ENCODE results near the gene TUFM. TPM values are rescaled to one million over a fixed set of nuclear protein-coding genes. Genes with fewer than 3 reads are reported as not detected.
"Not testable (repeated sequence)": the region's sequence is repeated elsewhere in the genome, so short reads cannot be mapped to it uniquely, and the experiment has no call there.

TUFM gene
- 100 to 1,000 TPM; 224 to 241 TPM for total RNA-seq

GRCh38 chr16:28846080-28846932 is at the start of gene TUFM:
TUFM (minus strand) TSS chr16:28846348; CDS start chr16:28846269, 79 bp downstream.
- intact Hi-C loops (cut with DNase I, micrococcal nuclease): loop anchor here (1.0 to 5.0 kb wide), 12 partner anchors 17 to 961 kb away; partner anchors contain the start of genes NFATC2IP (in 2 of the 2), SH2B1 (in 2 of the 2), CLN3 (in 1 of the 2) and MAZ (in 1 of the 2)
- POLR2A ChIA-PET: interaction anchor here (0.7 to 4.2 kb wide), 7 partner anchors 9 to 104 kb away, joined by 3 to 33 read pairs (median 7); partner anchors contain the start of genes ATXN2L, NFATC2IP and SH2B1
- Mint-ChIP-seq H3K9me3 (ENCODE audit: low read depth) (no peaks in the 10 kb centered on the region), H3K27me3 (no peaks in the 10 kb centered on the region), H3K4me1 (peaks cover 23% of the 10 kb centered on the region), H3K36me3 (ENCODE audit: low read depth) (peaks cover 43% of the 10 kb centered on the region), H3K27ac (peak within 1 kb of the TSS; percentile 97), H3K4me3 (peak within 1 kb of the TSS; percentile 97)
- DNase-seq (peak; percentile 99), ATAC-seq (peak; percentile 94)
- CTCF ChIA-PET: interaction anchor here (0.7 to 5.0 kb wide), 11 partner anchors 9 to 1217 kb away, joined by 3 to 27 read pairs (median 4); partner anchors contain the start of gene SH2B1

DNA sequence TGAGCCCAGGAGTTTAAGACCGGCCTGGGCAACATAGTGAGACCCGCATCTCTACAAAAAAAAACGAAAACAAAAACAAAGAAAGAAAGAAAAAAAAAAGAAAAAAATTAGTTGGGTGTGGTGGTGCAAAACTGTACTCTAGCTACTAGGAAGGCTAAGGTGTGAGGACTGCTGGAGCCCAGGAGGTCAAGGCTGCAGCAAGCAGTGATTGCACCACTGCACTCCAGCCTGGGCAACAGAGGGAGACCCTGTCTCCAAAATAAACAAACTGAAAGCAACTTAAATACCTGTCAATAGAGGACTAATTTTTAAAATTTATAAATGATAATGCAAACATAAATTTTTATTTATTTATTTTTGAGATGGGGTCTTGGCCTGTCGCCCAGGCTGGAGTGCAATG is 49.5 kb upstream of the TUFM start:
- Mint-ChIP-seq H3K36me3 (ENCODE audit: low read depth) (no peaks in the 10 kb centered on the region), H3K27me3 (no peaks in the 10 kb centered on the region), H3K9me3 (ENCODE audit: low read depth) (no peaks in the 10 kb centered on the region), H3K27ac (no peak overlapping the region), H3K4me3 (no peak overlapping the region), H3K4me1 (no peaks in the 10 kb centered on the region)
- intact Hi-C loops (cut with DNase I, micrococcal nuclease): no loop called here
- POLR2A ChIA-PET: no interaction called here
- CTCF ChIA-PET: interaction anchor here (0.8 kb wide), 1 partner anchor 50 kb away, joined by 6 read pairs; no protein-coding TSS in a partner anchor
- ATAC-seq (no peak), DNase-seq (no peak)

DNA sequence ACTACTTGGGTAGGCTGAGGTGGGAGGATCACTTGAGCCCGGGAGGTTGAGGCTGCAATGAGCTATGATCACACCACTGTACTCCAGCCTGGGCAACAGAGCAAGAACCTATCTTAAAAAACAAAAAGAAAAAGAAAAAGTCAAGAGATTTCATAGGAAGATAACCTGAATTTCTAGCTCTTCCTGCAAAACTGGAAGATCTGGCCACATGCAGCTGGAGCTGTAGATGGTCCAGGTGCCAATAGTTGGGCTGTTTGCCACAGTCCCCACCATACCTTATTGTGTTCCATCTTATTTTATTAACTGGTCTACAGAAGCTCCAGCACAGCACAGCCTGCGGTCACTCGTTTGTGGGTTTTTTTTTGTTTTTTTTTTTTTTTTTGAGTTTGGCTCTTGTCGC is 47.1 kb upstream of the TUFM start:
- intact Hi-C loops (cut with DNase I, micrococcal nuclease): no loop called here
- ChIA-PET CTCF (interaction anchor here (0.7 kb wide), 1 partner anchor 37 kb away, joined by 3 read pairs; no protein-coding TSS in a partner anchor), POLR2A (no interaction called here)
- no peak overlapping the region for H3K4me3 Mint-ChIP-seq
- H3K27ac Mint-ChIP-seq: no peak overlapping the region
- no peaks in the 10 kb centered on the region for H3K4me1 Mint-ChIP-seq
- DNase-seq (no peak), ATAC-seq (no peak)
- H3K27me3 Mint-ChIP-seq: no peaks in the 10 kb centered on the region
- H3K9me3 Mint-ChIP-seq (ENCODE audit: low read depth): no peaks in the 10 kb centered on the region
- H3K36me3 Mint-ChIP-seq (ENCODE audit: low read depth): no peaks in the 10 kb centered on the region

DNA sequence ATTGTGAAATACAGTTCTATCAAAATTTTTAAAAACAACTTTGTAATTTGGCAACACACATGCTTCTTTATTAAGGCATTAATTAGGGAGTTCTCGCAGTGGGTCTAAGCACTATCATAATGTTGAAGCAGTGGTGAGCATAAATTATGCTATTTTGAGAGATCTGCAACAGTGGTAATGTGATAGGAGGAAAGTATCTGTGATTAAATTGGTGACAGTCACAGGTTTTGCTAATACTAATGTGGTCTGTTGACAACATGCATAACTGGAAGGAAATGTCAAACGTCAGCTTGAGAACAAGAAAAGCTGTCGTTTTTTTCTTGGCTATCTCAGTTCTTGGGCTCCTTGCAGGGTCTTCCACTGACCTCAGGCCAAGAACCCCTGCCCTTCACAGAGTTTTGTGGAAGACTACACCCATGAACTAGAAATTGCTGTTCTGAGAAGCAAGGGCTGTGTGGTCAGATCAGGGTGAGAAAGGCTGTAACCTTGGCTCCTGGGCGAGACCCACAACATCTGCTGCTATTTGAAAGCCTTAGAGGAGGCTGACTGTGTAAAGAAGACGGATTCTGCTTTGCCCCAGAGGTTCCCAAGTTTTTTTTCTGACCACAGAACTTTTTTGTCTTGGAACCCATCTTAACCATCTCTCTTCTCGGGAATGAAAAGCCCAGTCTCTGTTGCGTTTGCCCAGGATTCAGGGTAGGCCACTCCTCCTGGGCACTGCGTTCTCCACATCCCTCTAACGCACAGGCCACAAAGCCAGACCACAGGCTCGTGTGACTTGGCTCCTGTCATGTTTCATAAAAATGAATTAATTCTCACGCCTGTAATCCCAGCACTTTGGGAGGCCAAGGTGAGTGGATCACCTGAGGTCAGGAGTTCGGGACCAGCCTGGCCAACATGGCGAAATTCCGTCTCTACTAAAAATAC is 46.1 kb upstream of the TUFM start:
- intact Hi-C loops (cut with DNase I, micrococcal nuclease): no loop called here
- ATAC-seq (no peak), DNase-seq (no peak)
- H3K27me3 Mint-ChIP-seq: no peaks in the 10 kb centered on the region
- no peaks in the 10 kb centered on the region for H3K4me1 Mint-ChIP-seq
- no peak overlapping the region for H3K4me3 Mint-ChIP-seq
- CTCF ChIA-PET: interaction anchor here (0.7 kb wide), 1 partner anchor 41 kb away, joined by 3 read pairs; no protein-coding TSS in a partner anchor
- H3K9me3 Mint-ChIP-seq (ENCODE audit: low read depth): no peaks in the 10 kb centered on the region
- POLR2A ChIA-PET: no interaction called here
- H3K36me3 Mint-ChIP-seq (ENCODE audit: low read depth): no peaks in the 10 kb centered on the region
- H3K27ac Mint-ChIP-seq: no peak overlapping the region

GRCh38 chr16:28890355-28890754 is 44.2 kb upstream of the TUFM start:
- POLR2A ChIA-PET; H3K4me3 Mint-ChIP-seq; H3K9me3 Mint-ChIP-seq (ENCODE audit: low read depth); H3K27ac Mint-ChIP-seq; ATAC-seq; H3K36me3 Mint-ChIP-seq (ENCODE audit: low read depth); intact Hi-C loops (cut with DNase I, micrococcal nuclease); H3K27me3 Mint-ChIP-seq; DNase-seq; H3K4me1 Mint-ChIP-seq: not testable (repeated sequence)
- CTCF ChIA-PET: interaction anchor here (0.6 to 0.7 kb wide), 3 partner anchors 10 to 139 kb away, joined by 3 read pairs; no protein-coding TSS in a partner anchor

DNA sequence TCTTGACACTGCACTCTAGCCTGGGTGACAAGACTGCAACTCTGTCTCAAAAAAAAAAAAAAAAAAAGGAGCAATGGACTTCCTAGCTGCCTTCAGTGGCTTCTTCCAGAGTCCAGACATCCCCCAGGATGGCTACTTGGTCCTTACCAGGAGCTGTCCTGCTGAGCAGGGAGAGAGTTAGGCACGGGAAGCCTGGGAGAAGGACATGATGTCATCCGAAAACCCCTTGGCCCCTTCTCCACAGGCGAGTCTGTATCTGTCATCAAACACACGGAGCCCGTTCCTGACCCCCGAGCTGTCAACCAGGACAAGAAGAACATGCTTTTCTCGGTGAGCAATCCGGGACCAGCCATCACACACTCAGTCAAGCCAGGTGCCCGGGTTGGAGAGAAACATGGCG is 40.8 kb upstream of the TUFM start:
- Mint-ChIP-seq H3K27ac (no peak overlapping the region), H3K27me3 (no peaks in the 10 kb centered on the region), H3K4me1 (no peaks in the 10 kb centered on the region), H3K4me3 (no peak overlapping the region), H3K9me3 (ENCODE audit: low read depth) (no peaks in the 10 kb centered on the region), H3K36me3 (ENCODE audit: low read depth) (no peaks in the 10 kb centered on the region)
- CTCF ChIA-PET: interaction anchor here (0.6 kb wide), 1 partner anchor 46 kb away, joined by 3 read pairs; no protein-coding TSS in a partner anchor
- intact Hi-C loops (cut with DNase I, micrococcal nuclease): no loop called here
- DNase-seq (no peak), ATAC-seq (no peak)
- POLR2A ChIA-PET: no interaction called here

GRCh38 chr16:28884045-28884444 is 37.9 kb upstream of the TUFM start:
- Mint-ChIP-seq H3K4me1 (peaks cover 15% of the 10 kb centered on the region), H3K36me3 (ENCODE audit: low read depth) (peaks cover 2% of the 10 kb centered on the region), H3K27ac (no peak overlapping the region), H3K4me3 (no peak overlapping the region), H3K9me3 (ENCODE audit: low read depth) (no peaks in the 10 kb centered on the region), H3K27me3 (peaks cover 7% of the 10 kb centered on the region)
- intact Hi-C loops (cut with DNase I, micrococcal nuclease): no loop called here
- POLR2A ChIA-PET: no interaction called here
- no peak for DNase-seq
- no peak for ATAC-seq
- CTCF ChIA-PET: no interaction called here

GRCh38 chr16:28883221-28883996 is 37.3 kb upstream of the TUFM start:
- ATAC-seq (no peak), DNase-seq (no peak)
- peaks cover 20% of the 10 kb centered on the region for H3K4me1 Mint-ChIP-seq
- H3K9me3 Mint-ChIP-seq (ENCODE audit: low read depth): no peaks in the 10 kb centered on the region
- no peak overlapping the region for H3K4me3 Mint-ChIP-seq
- ChIA-PET CTCF (no interaction called here), POLR2A (interaction anchor here (0.7 kb wide), 1 partner anchor 1145 kb away, joined by 3 read pairs; no protein-coding TSS in a partner anchor)
- peaks cover 2% of the 10 kb centered on the region for H3K36me3 Mint-ChIP-seq (ENCODE audit: low read depth)
- H3K27me3 Mint-ChIP-seq: peaks cover 7% of the 10 kb centered on the region
- intact Hi-C loops (cut with DNase I, micrococcal nuclease): no loop called here
- no peak overlapping the region for H3K27ac Mint-ChIP-seq

- POLR2A ChIA-PET: interaction anchor here (0.7 kb wide), 1 partner anchor 1146 kb away, joined by 3 read pairs; no protein-coding TSS in a partner anchor
- CTCF ChIA-PET: no interaction called here
- H3K4me3 Mint-ChIP-seq: no peak overlapping the region
Measured at GRCh38 chr16:28882551-28883160, 36.5 kb upstream of the TUFM start.

DNA sequence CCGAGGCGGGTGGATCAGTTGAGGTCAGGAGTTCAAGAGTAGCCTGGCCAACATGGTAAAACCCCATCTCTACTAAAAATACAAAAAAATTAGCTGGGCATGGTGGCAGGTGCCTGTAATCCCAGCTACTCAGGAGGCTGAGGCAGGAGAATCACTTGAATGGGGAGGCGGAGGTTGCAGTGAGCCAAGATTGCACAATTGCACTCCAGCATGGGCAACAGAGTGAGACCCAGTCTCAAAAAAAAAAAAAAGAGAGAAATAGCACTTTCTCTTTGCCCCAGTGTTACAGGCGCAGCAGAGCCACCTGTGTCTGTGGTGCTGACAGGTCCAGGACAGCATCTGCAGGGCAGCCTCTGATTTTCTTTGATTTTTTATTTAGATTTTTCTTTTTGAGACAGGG is 35.4 kb upstream of the TUFM start:
- H3K4me3 Mint-ChIP-seq; intact Hi-C loops (cut with DNase I, micrococcal nuclease); H3K9me3 Mint-ChIP-seq (ENCODE audit: low read depth); H3K27me3 Mint-ChIP-seq; ATAC-seq; DNase-seq; H3K36me3 Mint-ChIP-seq (ENCODE audit: low read depth); POLR2A ChIA-PET; H3K27ac Mint-ChIP-seq: not testable (repeated sequence)
- CTCF ChIA-PET: interaction anchor here (1.6 kb wide), 1 partner anchor 35 kb away, joined by 4 read pairs; no protein-coding TSS in a partner anchor
- peaks cover 20% of the 10 kb centered on the region for H3K4me1 Mint-ChIP-seq

More at GRCh38 chr16:28882551-28883160, 36.5 kb upstream of the TUFM start:
- DNase-seq (no peak), ATAC-seq (no peak)
- Mint-ChIP-seq H3K27me3 (peaks cover 7% of the 10 kb centered on the region), H3K27ac (no peak overlapping the region), H3K4me1 (peaks cover 20% of the 10 kb centered on the region), H3K36me3 (ENCODE audit: low read depth) (peaks cover 2% of the 10 kb centered on the region), H3K9me3 (ENCODE audit: low read depth) (no peaks in the 10 kb centered on the region)
- intact Hi-C loops (cut with DNase I, micrococcal nuclease): no loop called here

Measured in activated CD4-positive, alpha-beta T cell treated with anti-CD3 and anti-CD28 coated beads for 36 hours (primary cell).